Parietal lobe (tissue), 1 donor: ENCODE data around the gene CAVIN4. TPM values are rescaled to one million over a fixed set of nuclear protein-coding genes. Genes with fewer than 3 reads are reported as not detected.

Experiments
- total RNA-seq: library from RNA; depleted of rRNA; stranded (reverse); fragments of >200 nt; gene quantifications from one replicate; pipeline ENCODE4 v1.2.3, GENCODE V29; 2014

The CAVIN4 gene
- 20.7 TPM for total RNA-seq

GRCh38 chr9:100577776-100578448 is at the start of gene CAVIN4:
TSS of gene CAVIN4 (plus strand) at chr9:100578079. CDS start at chr9:100578144, 65 bp downstream.

Other genes with a start within 250 kb of the CAVIN4 start
- gene TEX10, start 225.1 kb upstream of the CAVIN4 start, total RNA-seq: 57.6 TPM
- 70.4 TPM for gene MSANTD3, start 150.9 kb upstream of the CAVIN4 start, total RNA-seq
- 58.5 TPM for gene TMEFF1, start 104.9 kb upstream of the CAVIN4 start, total RNA-seq